Left renal pelvis (tissue), 4 donors: Measurements from ENCODE around the gene QKI. TPM values are rescaled to one million over a fixed set of nuclear protein-coding genes. Genes with fewer than 3 reads are reported as not detected.
"Not testable (repeated sequence)": the region's sequence is repeated elsewhere in the genome, so short reads cannot be mapped to it uniquely, and the experiment has no call there.

Source experiments
- DNase-seq, 4 donors: peaks; one replicate each; pipeline ENCODE4 v3.0.0-alpha.2; 2013; ENCODE audit warnings: low read depth in 4 of 4, low spot score in 3 of 4
- polyA plus RNA-seq, 4 donors: library from polyadenylated mRNA; unstranded; fragments of 120-200 nt; gene quantifications; one replicate each; pipeline ENCODE4 v1.2.1, GENCODE V29; 2013; ENCODE audit not compliant: insufficient read length in 4 of 4

Gene QKI
- polyA plus RNA-seq, 4 donors: 159 to 228 (median 212) TPM

GRCh38 chr6:163570579-163571231 lies 156.2 kb downstream of the QKI start:
- DNase-seq: no peak

- no peak for DNase-seq
Measured at GRCh38 chr6:163571730-163572129, 157.2 kb downstream of the QKI start.

- no peak for DNase-seq
Measured at GRCh38 chr6:163572612-163573011, 158.1 kb downstream of the QKI start.

- no peak for DNase-seq
Measured at GRCh38 chr6:163573503-163574179, 159.1 kb downstream of the QKI start.

GRCh38 chr6:163576114-163576513 lies 161.6 kb downstream of the QKI start:
- no peak for DNase-seq

GRCh38 chr6:163577404-163577803 lies 162.9 kb downstream of the QKI start:
- DNase-seq: no peak

- DNase-seq: peak in 2 of 4 donors; percentile 11 to 22
Measured at GRCh38 chr6:163579111-163579879, 164.8 kb downstream of the QKI start.

- no peak for DNase-seq
Measured at GRCh38 chr6:163579880-163580295, 165.4 kb downstream of the QKI start.

- no peak for DNase-seq
Measured at GRCh38 chr6:163580311-163581030, 166.0 kb downstream of the QKI start.

GRCh38 chr6:163583558-163583957 lies 169.0 kb downstream of the QKI start:
- DNase-seq: no peak

- no peak for DNase-seq
Measured at GRCh38 chr6:163585932-163586437, 171.5 kb downstream of the QKI start.

- DNase-seq: no peak
Measured at GRCh38 chr6:163586888-163587287, 172.4 kb downstream of the QKI start.

GRCh38 chr6:163588220-163588919 lies 173.9 kb downstream of the QKI start:
- DNase-seq: no peak

- DNase-seq: no peak
Measured at GRCh38 chr6:163589387-163589786, 174.9 kb downstream of the QKI start.

GRCh38 chr6:163590132-163590531 lies 175.6 kb downstream of the QKI start:
- DNase-seq: not testable (repeated sequence)

GRCh38 chr6:163592872-163593271 lies 178.4 kb downstream of the QKI start:
- no peak for DNase-seq

GRCh38 chr6:163596174-163596573 lies 181.7 kb downstream of the QKI start:
- no peak for DNase-seq

GRCh38 chr6:163599136-163599535 lies 184.6 kb downstream of the QKI start:
- no peak for DNase-seq

GRCh38 chr6:163599684-163600083 lies 185.2 kb downstream of the QKI start:
- no peak for DNase-seq

- DNase-seq: no peak
Measured at GRCh38 chr6:163600331-163600730, 185.8 kb downstream of the QKI start.
